ENCODE data around the gene NEDD9. TPM values are rescaled to one million over a fixed set of nuclear protein-coding genes. Genes with fewer than 3 reads are reported as not detected.

The NEDD9 gene
- total RNA-seq, 1 experiment from 2014 or later: 0.17 TPM

- BruUV-seq (replicated peaks): no TSS peak
- H3K27me3 ChIP-seq (ENCODE audit: insufficient read depth, low read length): no peaks in the 10 kb centered on the region
- RAD21 ChIA-PET (ENCODE audit: low non-redundant PET in 1 of 2, low total read pairs in 2 of 2, uncharacterized antibody in 2 of 2, unreplicated experiment in 2 of 2): no interaction called here
- no peaks in the 10 kb centered on the region for H3K9me3 ChIP-seq (ENCODE audit: control insufficient read depth in 1 of 2, insufficient read depth in 1 of 2, low read depth in 1 of 2, low read length in 2 of 2)
- H4K20me1 ChIP-seq (ENCODE audit: insufficient read depth): no peaks in the 10 kb centered on the region
- H2AFZ ChIP-seq (ENCODE audit: low read depth, low read length, poor library complexity, severe bottlenecking): no peak overlapping the region
- no peaks in the 10 kb centered on the region for H3K79me2 ChIP-seq (ENCODE audit: insufficient read depth, low read length)
- POLR2A ChIA-PET: no interaction called here
- no peak for TF ChIP-seq POLR2A (IDR thresholded peaks at IDR 0.05; ENCODE audit: borderline replicate concordance, extremely low read depth, insufficient read depth, insufficient read length)
- TF ChIP-seq EGR1 (IDR thresholded peaks at IDR 0.05; ENCODE audit: low read depth): no peak
- TF ChIP-seq YY1 (IDR thresholded peaks at IDR 0.05; ENCODE audit: extremely low read depth, insufficient replicate concordance, low read depth, low read length): no peak
- no peak for TF ChIP-seq ATF3 (IDR thresholded peaks at IDR 0.05)
- no peak for TF ChIP-seq SIN3A (IDR thresholded peaks at IDR 0.05; ENCODE audit: low read depth)
- no peak for TF ChIP-seq CBX3 (IDR thresholded peaks at IDR 0.05; ENCODE audit: low read depth)
- TF ChIP-seq ELF1 (IDR thresholded peaks at IDR 0.05; ENCODE audit: borderline replicate concordance, low read depth): no peak
- TF ChIP-seq MAX (IDR thresholded peaks at IDR 0.05): no peak
- no peak for TF ChIP-seq EZH2phosphoT487 (IDR thresholded peaks at IDR 0.05; ENCODE audit: borderline replicate concordance)
- no peak for TF ChIP-seq EZH2 (IDR thresholded peaks at IDR 0.05)
- no peak for TF ChIP-seq FOSL1 (IDR thresholded peaks at IDR 0.05; ENCODE audit: low read depth)
- CTCF ChIA-PET: no interaction called here
- H3K4me1 ChIP-seq (ENCODE audit: control insufficient read depth in 1 of 2, insufficient read depth in 2 of 2, low read length in 2 of 2): no peaks in the 10 kb centered on the region
- H3K4me3 ChIP-seq (replicated peaks in 1 of 2; ENCODE audit: low read depth in 1 of 2, low read length in 2 of 2): no peak overlapping the region
- H3K9me2 ChIP-seq (ENCODE audit: insufficient read depth): no peaks in the 10 kb centered on the region
- no peak overlapping the region for H3K27ac ChIP-seq (ENCODE audit: low read depth, low read length)
- ATAC-seq: no peak
- H3K9ac ChIP-seq (ENCODE audit: low read length): no peak overlapping the region
- intact Hi-C loops (cut with micrococcal nuclease): no loop called here
- no peak overlapping the region for H3K4me2 ChIP-seq (ENCODE audit: low read length)
- DNase-seq (ENCODE audit: low read depth, low spot score): no peak
- H3K36me3 ChIP-seq (ENCODE audit: control insufficient read depth in 1 of 2, insufficient read depth in 2 of 2, low read length in 2 of 2): no peaks in the 10 kb centered on the region
These were observed 47.1 kb downstream of the NEDD9 start for GRCh38 chr6:11185204-11185842.

Measured in HCT116 (cell line).